LNCAP (cell line): ENCODE data around the gene EEIG1.

Source experiments
- CTCF ChIP-seq: fragments of 450-650 bp; IDR thresholded peaks from 2 replicates; pipeline ENCODE4 v1.5.1; 2017; ENCODE audit warnings: mild to moderate bottlenecking

EEIG1 gene

GRCh38 chr9:127953154-127953553 lies 27.6 kb downstream of the EEIG1 start:
- TF ChIP-seq CTCF, result no peak

DNA sequence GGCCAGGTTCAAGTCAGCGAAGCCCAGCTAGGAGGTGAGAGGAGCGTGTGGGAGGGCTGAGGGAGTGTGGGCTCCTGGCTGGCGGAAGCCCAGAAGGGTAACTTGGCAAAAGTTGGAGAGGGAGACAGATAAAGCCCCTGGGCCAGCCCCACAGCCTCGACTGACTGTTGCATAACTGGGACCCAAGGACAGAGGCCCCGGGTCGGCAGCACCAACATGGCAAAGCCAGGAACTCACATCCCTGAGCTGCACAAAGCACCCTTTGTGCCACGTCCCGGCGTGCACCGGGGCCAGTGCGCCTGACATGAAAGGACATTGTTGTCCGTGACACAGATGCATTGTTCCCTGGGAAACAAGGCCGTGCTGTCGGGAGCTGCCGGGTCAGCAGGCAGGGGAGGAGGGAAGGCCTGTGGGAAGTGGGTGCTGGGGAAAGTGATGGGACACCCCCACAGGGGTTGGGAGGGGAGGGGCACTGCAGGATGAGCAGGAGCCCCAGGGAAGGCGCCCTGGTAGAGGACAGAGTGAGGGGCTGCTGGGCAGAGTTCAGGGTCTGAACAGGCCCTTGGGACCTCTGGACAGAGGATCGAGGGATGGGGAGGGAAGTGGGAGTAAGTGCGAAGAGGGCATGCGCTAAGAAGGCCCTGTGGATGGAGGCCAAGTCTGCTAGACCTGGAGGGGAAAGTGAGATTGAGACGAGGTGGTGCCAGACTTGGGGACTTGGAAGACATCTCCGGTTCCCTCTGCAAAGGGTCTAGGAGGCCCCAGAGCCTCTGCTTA lies 30.1 kb downstream of the EEIG1 start:
- no peak for TF ChIP-seq CTCF

GRCh38 chr9:127949827-127950512 lies 30.8 kb downstream of the EEIG1 start:
- no peak for TF ChIP-seq CTCF

DNA sequence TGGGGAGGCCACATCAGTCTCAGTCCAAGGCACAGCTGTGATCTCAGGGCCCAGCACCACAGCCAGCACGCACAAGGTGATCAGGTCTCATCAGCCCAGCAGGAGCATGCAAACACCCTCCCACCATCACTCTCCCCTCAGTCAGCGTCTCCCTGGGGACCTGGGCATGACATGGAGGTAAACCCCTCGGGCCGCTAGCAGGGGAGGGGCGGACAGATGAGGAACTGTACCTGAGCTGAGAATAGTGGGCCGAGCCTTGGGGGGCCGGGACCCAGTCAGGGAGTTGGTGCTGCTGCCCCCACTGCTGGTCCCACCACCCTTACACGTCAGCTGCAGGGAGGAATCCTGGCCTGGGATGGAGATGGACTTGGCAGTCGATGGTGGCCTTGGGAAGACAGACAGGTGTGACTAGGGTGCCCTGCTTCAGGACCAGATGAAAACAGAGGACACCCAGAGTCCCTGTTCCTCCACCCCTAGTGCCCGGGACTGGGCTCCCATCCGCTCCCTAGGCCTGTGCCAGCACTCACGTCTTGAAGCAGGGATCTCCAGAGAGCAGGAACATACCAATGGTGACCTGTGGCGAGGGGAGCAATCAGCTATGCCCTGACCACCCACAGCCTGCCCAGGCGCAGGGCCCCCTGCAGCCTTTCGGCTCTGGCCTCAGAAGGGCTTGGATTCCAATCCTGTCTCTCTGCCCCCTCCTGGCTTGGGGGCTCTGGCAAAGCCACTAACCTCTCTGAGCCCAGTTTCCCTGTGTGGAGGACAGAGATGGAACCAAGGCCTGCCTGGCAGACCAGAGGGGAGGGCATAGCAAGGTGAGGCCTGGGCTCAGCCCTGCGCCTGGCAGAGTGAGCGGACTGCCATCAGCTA lies 32.7 kb downstream of the EEIG1 start:
- no peak for TF ChIP-seq CTCF

GRCh38 chr9:127946728-127947127 lies 34.1 kb downstream of the EEIG1 start:
- TF ChIP-seq CTCF, result no peak

- TF ChIP-seq CTCF, result no peak
Observed at GRCh38 chr9:127945942-127946341, 34.8 kb downstream of the EEIG1 start.

DNA sequence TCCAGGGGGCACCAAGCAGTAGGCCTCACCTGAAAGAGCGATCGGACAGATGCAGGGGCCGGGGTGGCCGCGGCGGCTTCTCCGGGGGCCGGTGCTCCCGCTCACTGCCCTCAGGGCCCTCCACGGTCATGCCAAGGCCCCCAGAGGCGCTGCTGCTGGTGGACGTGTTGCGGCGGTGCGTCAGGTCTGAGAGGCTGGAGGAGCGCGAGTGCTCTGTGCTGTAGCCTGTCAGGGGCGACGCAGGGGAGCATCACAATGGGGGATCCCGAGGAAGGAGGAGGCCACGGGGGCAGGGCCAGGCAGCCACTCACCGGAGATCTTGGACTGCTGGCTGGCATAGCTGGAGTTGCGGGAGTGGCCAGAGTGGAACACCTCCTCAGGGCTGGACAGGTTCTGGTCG lies 35.5 kb downstream of the EEIG1 start:
- no peak for TF ChIP-seq CTCF
